HepG2 (cell line): ENCODE measurements around the gene RPS8. TPM values are rescaled to one million over a fixed set of nuclear protein-coding genes. Genes with fewer than 3 reads are reported as not detected.

ENCODE experiments used
- ELF1 ChIP-seq: sonication (generic); formaldehyde crosslinking; IDR thresholded peaks from 2 replicates; pipeline ENCODE4 v1.4.0; 2020; ENCODE audit warnings: missing genetic modification reagents
- FOXJ3 ChIP-seq: sonication (generic); formaldehyde crosslinking; IDR thresholded peaks from 2 replicates; pipeline ENCODE4 v1.4.0; 2020; ENCODE audit warnings: missing genetic modification reagents, mild to moderate bottlenecking, borderline replicate concordance
- GABPB1 ChIP-seq: IDR thresholded peaks from 2 replicates; pipeline ENCODE4 v1.6.1; 2016; ENCODE audit warnings: mild to moderate bottlenecking, missing genetic modification reagents, moderate library complexity, missing compliant biosample characterization
- GATAD2A ChIP-seq: IDR thresholded peaks from 2 replicates; pipeline ENCODE4 v1.6.1; 2016
- HNF4G ChIP-seq, 2 experiments: sonication (generic) in 1 of 2; formaldehyde crosslinking in 1 of 2; IDR thresholded peaks; 2 replicates each; pipeline versions ENCODE4 v1.4.0 to v1.6.1; 2011 to 2020; ENCODE audit warnings: borderline replicate concordance in 2 of 2, low read depth in 2 of 2, mild to moderate bottlenecking in 2 of 2, low read length in 1 of 2, missing genetic modification reagents in 1 of 2, moderate library complexity in 1 of 2
- KDM4B ChIP-seq: sonication (generic); formaldehyde crosslinking; IDR thresholded peaks from 2 replicates; pipeline ENCODE4 v1.4.0; 2020; ENCODE audit warnings: missing genetic modification reagents
- KLF16 ChIP-seq, 2 experiments: sonication (generic) in 1 of 2; formaldehyde crosslinking in 1 of 2; IDR thresholded peaks; 2 replicates each; pipeline versions ENCODE4 v1.6.1 to v1.8.0; 2016 to 2023; ENCODE audit warnings: missing genetic modification reagents in 2 of 2, missing compliant biosample characterization in 1 of 2
- MAZ ChIP-seq, 2 experiments: sonication (generic) in 1 of 2; formaldehyde crosslinking in 1 of 2; IDR thresholded peaks; 2 replicates each; pipeline versions ENCODE4 v1.5.0 to v1.6.1; 2012 to 2020; ENCODE audit warnings: low read depth in 2 of 2, mild to moderate bottlenecking in 2 of 2, borderline replicate concordance in 1 of 2, improper control_type of control experiment in 1 of 2, low read length in 1 of 2, missing genetic modification reagents in 1 of 2, moderate library complexity in 1 of 2
- MBD4 ChIP-seq: IDR thresholded peaks from 2 replicates; pipeline ENCODE4 v1.6.1; 2012; ENCODE audit warnings: low read length, inconsistent platforms, borderline replicate concordance
- MED1 ChIP-seq: sonication (generic); formaldehyde crosslinking; IDR thresholded peaks from 2 replicates; pipeline ENCODE4 v1.4.0; 2020; ENCODE audit warnings: missing genetic modification reagents
- MIER2 ChIP-seq: IDR thresholded peaks from 2 replicates; pipeline ENCODE4 v1.6.1; 2016; ENCODE audit warnings: missing biosample characterization, missing genetic modification reagents
- PHF21A ChIP-seq: sonication (generic); formaldehyde crosslinking; IDR thresholded peaks from 2 replicates; pipeline ENCODE4 v1.5.0; 2020; ENCODE audit warnings: mild to moderate bottlenecking, missing genetic modification reagents
- RBFOX2 ChIP-seq: fragments of 200-400 bp; formaldehyde crosslinking; IDR thresholded peaks from 2 replicates; pipeline ENCODE4 v1.6.1; 2017; ENCODE audit warnings: low read depth, mild to moderate bottlenecking, low read length
- SNAPC2 ChIP-seq: sonication (generic); formaldehyde crosslinking; IDR thresholded peaks from 2 replicates; pipeline ENCODE4 v1.8.1; 2022; ENCODE audit warnings: mild to moderate bottlenecking, missing genetic modification reagents
- SNAPC5 ChIP-seq: sonication (generic); formaldehyde crosslinking; IDR thresholded peaks from 2 replicates; pipeline ENCODE4 v1.8.1; 2023; ENCODE audit warnings: mild to moderate bottlenecking, missing genetic modification reagents, borderline replicate concordance
- TEAD3 ChIP-seq: optimal IDR thresholded peaks from 2 replicates; pipeline ENCODE3; 2016; ENCODE audit warnings: borderline replicate concordance
- YEATS4 ChIP-seq: sonication (generic); formaldehyde crosslinking; IDR thresholded peaks from 2 replicates; pipeline ENCODE4 v1.4.0; 2020; ENCODE audit warnings: missing genetic modification reagents, borderline replicate concordance
- ZC3H13 ChIP-seq: sonication (generic); formaldehyde crosslinking; IDR thresholded peaks from 2 replicates; pipeline ENCODE4 v1.8.1; 2023; ENCODE audit warnings: mild to moderate bottlenecking, missing genetic modification reagents, moderate library complexity
- ZNF337 ChIP-seq: sonication (generic); formaldehyde crosslinking; IDR thresholded peaks from 2 replicates; pipeline ENCODE4 v1.5.1; 2020; ENCODE audit warnings: missing genetic modification reagents, low read depth, mild to moderate bottlenecking, borderline replicate concordance
- ZNF549 ChIP-seq: sonication (generic); formaldehyde crosslinking; IDR thresholded peaks from 2 replicates; pipeline ENCODE4 v1.5.0; 2020; ENCODE audit warnings: missing genetic modification reagents
- ZNF7 ChIP-seq: IDR thresholded peaks from 2 replicates; pipeline ENCODE4 v1.6.1; 2016; ENCODE audit warnings: missing biosample characterization, missing genetic modification reagents
- ZSCAN31 ChIP-seq: sonication (generic); formaldehyde crosslinking; IDR thresholded peaks from 2 replicates; pipeline ENCODE4 v1.5.0; 2020; ENCODE audit warnings: low read depth, mild to moderate bottlenecking, missing genetic modification reagents
- ZZZ3 ChIP-seq: sonication (generic); formaldehyde crosslinking; IDR thresholded peaks from 2 replicates; pipeline ENCODE4 v1.4.0; 2020; ENCODE audit warnings: missing genetic modification reagents, mild to moderate bottlenecking, borderline replicate concordance
- polyA plus RNA-seq, 8 experiments: library from polyadenylated mRNA; depleted of rRNA in 3 of 8; stranded (reverse) in 7 of 8; unstranded in 1 of 8; fragments of >200 nt; fragmentation: Illumina TruSeq in 4 of 8; extraction: Trizol in 4 of 8; gene quantifications; 2 replicates each; pipeline versions ENCODE4 v1.2.1 to v1.2.3, GENCODE V29; 2011 to 2016; ENCODE audit warnings: low read depth in 4 of 8, missing spikeins in 1 of 8, mixed read lengths in 1 of 8; ENCODE audit not compliant: insufficient read depth in 1 of 8
- total RNA-seq, 5 experiments: library from RNA; depleted of rRNA; stranded (reverse); fragments of >200 nt; fragmentation: Illumina TruSeq; extraction: Trizol; gene quantifications; 2 replicates each; pipeline ENCODE4 v1.2.3, GENCODE V29; 2016; ENCODE audit warnings: low read depth in 1 of 5
- TF ChIP-seq, protein P1 (sequence below): sonication (generic); formaldehyde crosslinking; IDR thresholded peaks from 2 replicates; pipeline ENCODE4 v1.5.0; 2020; ENCODE audit warnings: mild to moderate bottlenecking, missing genetic modification reagents, moderate library complexity

RPS8 gene
- total and polyA plus RNA-seq, 2 of the 13 experiments (the other 11 are each of a cell fraction or from before 2014, with no cell fraction given): 2,628 to 2,822 TPM

DNA sequence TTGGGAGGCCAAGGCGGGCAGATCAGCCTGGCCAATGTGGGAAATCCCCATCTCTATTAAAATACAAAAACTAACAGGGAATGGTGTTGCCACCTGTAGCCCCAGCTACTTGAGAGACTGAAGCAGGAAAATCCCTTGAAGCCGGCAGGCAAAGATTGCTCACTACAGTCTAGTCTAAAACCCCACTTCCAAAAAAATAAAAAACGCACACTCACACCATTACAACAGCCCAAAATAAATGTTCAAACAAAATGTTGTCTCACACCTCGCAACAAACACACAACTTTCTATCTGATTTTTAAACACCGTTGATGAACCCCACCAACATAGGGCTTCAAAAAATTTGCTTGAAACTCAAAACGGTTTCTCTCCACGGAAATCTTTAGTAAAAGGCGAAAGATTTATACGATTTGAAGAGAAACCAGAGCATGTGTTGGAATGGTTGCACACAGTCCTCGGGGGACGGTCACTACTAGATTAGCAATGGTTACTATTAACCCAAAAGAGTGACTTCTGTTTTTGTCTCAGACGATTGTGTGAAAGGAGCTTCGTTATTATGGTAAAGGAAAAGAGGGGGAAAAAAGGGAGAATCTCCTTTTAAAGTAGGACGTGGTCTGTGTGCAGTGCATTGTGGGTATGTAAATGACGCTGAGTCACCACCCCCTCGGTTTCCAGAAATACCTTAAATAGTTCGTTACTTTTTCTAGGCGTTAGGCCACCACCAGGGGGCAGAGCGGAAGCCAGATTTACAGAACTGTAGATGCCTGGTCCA is 44.4 kb upstream of the RPS8 start, which contains the start of gene RNU5D-1 (continued):
- TF ChIP-seq, protein P1, sequence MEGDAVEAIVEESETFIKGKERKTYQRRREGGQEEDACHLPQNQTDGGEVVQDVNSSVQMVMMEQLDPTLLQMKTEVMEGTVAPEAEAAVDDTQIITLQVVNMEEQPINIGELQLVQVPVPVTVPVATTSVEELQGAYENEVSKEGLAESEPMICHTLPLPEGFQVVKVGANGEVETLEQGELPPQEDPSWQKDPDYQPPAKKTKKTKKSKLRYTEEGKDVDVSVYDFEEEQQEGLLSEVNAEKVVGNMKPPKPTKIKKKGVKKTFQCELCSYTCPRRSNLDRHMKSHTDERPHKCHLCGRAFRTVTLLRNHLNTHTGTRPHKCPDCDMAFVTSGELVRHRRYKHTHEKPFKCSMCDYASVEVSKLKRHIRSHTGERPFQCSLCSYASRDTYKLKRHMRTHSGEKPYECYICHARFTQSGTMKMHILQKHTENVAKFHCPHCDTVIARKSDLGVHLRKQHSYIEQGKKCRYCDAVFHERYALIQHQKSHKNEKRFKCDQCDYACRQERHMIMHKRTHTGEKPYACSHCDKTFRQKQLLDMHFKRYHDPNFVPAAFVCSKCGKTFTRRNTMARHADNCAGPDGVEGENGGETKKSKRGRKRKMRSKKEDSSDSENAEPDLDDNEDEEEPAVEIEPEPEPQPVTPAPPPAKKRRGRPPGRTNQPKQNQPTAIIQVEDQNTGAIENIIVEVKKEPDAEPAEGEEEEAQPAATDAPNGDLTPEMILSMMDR (CRISPR knock-in tag): peak; percentile 79
- TF ChIP-seq HNF4G (IDR thresholded peaks at IDR 0.05; ENCODE audit: borderline replicate concordance, low read depth, low read length) (0 out of 2 replicates have a peak, but pooled peaks have one; percentile 25), HNF4G (CRISPR knock-in tag; IDR thresholded peaks at IDR 0.05; ENCODE audit: borderline replicate concordance, low read depth) (no peak), FOXJ3 (peak; percentile 12), SNAPC2 (peak; percentile 100), ZZZ3 (CRISPR knock-in tag) (no peak), KLF16 (CRISPR knock-in tag; IDR thresholded peaks at IDR 0.05) (peak in 1 of 2 experiments; percentile 82; a peak in 2 of 4 replicates), SNAPC5 (peak; percentile 100), TEAD3 (CRISPR knock-in tag) (peak; percentile 94), ZNF549 (CRISPR knock-in tag) (no peak), MBD4 (0 out of 2 replicates have a peak, but pooled peaks have one; percentile 84), KDM4B (CRISPR knock-in tag) (no peak), MAZ (IDR thresholded peaks at IDR 0.05; ENCODE audit: borderline replicate concordance, low read depth, low read length) (peak; percentile 73; the same call in 1 of the 2 replicates), MAZ (CRISPR knock-in tag; IDR thresholded peaks at IDR 0.05; ENCODE audit: low read depth) (no peak), GATAD2A (CRISPR knock-in tag) (peak; percentile 52), MIER2 (CRISPR knock-in tag) (peak; percentile 51; the same call in 1 of the 2 replicates), ELF1 (CRISPR knock-in tag) (peak; percentile 31; the same call in 1 of the 2 replicates), RBFOX2 (peak; percentile 89), GABPB1 (CRISPR knock-in tag) (peak; percentile 39; the same call in 1 of the 2 replicates), ZSCAN31 (CRISPR knock-in tag) (peak; percentile 77), PHF21A (CRISPR knock-in tag) (peak; percentile 80; the same call in 1 of the 2 replicates), ZNF337 (CRISPR knock-in tag) (peak; percentile 58; the same call in 1 of the 2 replicates), MED1 (CRISPR knock-in tag) (peak; percentile 97), ZC3H13 (CRISPR knock-in tag) (no peak), YEATS4 (CRISPR knock-in tag) (peak; percentile 37; the same call in 1 of the 2 replicates), ZNF7 (no peak)
